Measurements from ENCODE around the gene PCNT.

- TF ChIP-seq CTCF (conservative IDR thresholded peaks at IDR 0.05 in 1 of 2, IDR thresholded peaks at IDR 0.05 in 1 of 2; ENCODE audit: extremely low read depth in 1 of 2, insufficient read depth in 1 of 2, low read depth in 1 of 2, low read length in 2 of 2), result no peak
- TF ChIP-seq EZH2 (IDR thresholded peaks at IDR 0.05; ENCODE audit: borderline replicate concordance, low read length), result no peak
Measured at GRCh38 chr21:46316708-46317324, 7.1 kb upstream of the PCNT start.

Measured in mammary epithelial cell (primary cell).